Anterior cingulate cortex (tissue), 58 donors: ENCODE results near the gene MAN2B1.
A peak's percentile ranks its signal among the peaks of the same experiment; 100 is the strongest.
"Not testable (repeated sequence)": the region's sequence is repeated elsewhere in the genome, so short reads cannot be mapped to it uniquely, and the experiment has no call there.

Source experiments
- DNase-seq, 58 donors: peaks; one replicate each; lab custom pipeline; 2025; lab: John Stamatoyannopoulos, UW

Gene MAN2B1

DNA sequence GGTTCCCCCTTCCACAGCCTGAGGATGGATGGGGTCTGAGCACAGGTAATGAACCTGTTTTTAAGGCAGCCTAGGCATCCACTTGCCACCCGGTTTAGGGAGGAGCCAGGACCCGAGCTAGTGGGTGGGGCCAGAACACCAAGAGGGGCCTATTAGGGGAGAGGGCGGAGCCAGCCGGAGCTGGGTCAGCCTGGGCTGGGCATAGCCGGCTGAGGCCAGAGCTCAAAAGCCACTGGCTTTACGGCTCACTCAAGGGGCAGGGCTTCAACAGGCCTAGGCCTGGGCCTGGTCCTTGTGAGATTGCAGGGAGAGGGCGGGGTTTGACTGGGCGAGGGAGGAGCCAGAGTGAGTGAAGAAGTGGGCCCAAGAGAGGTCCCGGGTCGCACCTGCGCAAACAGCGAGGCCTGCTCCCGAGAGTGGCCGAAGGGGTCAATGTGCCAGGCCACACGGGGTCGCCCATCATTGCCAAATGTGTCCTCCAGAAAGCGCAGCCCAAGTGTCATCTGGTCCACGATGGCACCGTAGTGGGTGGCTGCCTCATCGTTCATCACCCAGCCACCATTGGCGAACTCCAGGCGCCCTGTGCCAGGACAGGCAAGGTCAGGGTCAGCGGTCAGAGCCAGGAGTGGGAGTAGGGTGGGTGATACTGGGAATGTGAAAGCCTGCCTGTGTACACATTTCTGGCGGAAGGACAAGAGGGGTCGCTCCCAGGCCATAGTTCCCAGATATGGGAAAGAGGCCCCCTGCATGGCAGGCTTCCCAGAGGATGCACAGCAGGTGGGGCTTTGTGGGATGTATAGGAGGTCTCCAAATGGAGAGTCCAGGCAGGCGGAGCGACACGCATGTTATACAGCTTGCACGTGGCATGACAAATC lies 1.9 kb downstream of the MAN2B1 start:
- peak in 1 of 58 donors; percentile 17 for DNase-seq

DNA sequence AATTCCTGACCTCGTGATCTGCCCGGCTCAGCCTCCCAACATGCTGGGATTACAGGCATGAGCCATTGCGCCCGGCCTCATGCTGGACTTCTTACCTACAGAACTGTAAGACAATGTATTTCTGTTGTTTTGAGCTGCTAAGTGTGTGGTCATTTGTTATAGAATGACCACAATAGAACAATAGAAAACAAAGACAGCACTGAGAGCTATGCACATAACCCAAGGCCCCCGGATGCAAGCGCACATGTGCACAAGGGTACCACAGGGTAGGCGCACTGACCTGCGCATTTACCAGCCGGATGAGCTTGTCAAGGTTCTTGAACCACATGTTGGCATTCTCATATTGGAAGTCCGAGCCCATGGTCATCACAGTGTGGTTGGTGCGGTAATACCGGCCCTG lies 5.6 kb downstream of the MAN2B1 start:
- DNase-seq, result peak in 15 of 58 donors; percentile 3 to 65 (median 28)

DNA sequence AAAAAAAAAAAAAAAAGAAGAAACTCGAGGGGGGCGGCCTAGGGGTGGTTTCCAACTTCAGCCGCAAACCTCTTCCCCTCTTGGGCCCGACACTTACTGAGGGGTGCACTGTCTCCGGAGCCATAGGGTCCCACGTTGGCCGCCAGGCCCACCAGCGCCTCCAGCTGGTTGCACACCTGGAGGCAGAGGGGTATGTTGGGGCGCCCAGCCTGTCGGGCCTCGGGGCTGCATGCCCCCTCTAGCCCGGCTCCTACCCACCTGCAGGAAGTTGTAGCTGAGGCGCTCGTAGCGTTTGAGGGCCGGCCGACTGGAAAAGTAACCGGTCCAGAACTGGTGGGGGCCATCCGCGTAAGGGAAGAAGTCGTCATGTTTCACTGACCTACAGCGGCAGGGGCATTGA lies 8.6 kb downstream of the MAN2B1 start:
- DNase-seq, result no peak

GRCh38 chr19:12656899-12657571 lies 9.5 kb downstream of the MAN2B1 start:
- no peak for DNase-seq

GRCh38 chr19:12655546-12655945 lies 11.0 kb downstream of the MAN2B1 start:
- DNase-seq, result no peak

GRCh38 chr19:12652219-12652618 lies 14.3 kb downstream of the MAN2B1 start:
- DNase-seq, result no peak

- DNase-seq, result no peak
Observed at GRCh38 chr19:12649941-12650340, 16.6 kb downstream of the MAN2B1 start.

DNA sequence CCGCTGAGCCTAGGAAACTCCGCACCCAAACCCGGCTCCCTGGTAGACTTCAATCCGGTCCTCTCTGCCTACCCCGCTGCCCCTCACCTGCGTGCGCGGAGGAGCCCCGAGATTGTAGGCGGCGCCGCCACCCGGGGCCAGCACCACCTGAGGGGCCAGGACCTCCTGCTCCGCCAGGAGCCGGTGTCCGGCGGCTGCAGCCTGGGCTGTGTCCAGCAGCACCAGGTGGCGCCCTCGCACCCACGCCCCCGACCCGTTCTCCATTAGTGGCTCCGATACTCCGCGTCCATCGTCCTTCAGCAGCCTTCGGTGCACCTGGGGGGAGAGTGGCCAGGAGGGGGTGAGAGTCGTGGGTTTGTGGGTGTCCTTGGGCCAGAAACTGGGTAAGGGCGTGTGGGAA lies 18.5 kb downstream of the MAN2B1 start:
- DNase-seq, result peak in 1 of 58 donors; percentile 31

- DNase-seq, result peak in 16 of 58 donors; percentile 1 to 43 (median 24)
Observed at GRCh38 chr19:12647490-12648071, 19.0 kb downstream of the MAN2B1 start.

DNA sequence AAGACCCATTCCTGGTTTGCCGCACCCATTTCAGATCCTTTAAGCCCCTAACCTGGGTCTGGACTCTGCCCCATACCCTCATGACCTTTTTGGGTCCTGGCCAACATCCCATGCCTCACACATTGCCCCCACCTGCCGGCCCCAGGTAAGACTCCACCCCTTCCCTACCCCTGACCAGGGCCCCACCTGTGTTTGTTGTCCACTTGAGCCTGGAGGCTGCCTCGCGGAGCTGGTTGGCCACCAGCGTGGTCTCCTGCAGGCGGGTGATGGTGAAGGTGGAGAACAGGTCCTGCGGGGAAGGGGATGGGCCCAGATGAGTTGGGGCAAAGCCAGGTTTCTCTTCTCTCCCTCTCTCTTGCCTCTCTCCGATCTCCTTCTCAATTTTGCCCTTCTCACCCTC lies 19.5 kb downstream of the MAN2B1 start:
- no peak for DNase-seq

- DNase-seq, result no peak
Observed at GRCh38 chr19:12646551-12646950, 20.0 kb downstream of the MAN2B1 start.

GRCh38 chr19:12643716-12644115 lies 22.8 kb downstream of the MAN2B1 start:
- DNase-seq, result not testable (repeated sequence)

DNA sequence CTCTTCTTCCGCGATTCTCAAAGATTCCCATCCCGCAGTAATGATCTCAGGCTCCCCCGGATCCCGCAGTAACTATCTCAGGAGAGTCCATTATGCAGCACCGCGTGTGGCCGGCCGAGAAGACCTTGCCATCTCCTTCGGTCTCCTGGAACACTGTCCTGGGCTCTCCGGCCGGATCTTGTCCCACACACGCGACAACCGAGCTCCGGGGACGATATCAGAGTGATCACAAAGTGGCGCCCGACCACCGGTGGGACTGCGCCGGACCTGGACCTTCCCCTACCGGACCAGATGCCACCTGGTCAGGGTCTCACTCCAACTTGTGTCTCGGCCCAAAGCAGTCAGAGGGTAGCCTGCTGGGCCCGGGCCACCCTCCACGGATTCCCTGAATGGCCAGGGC lies 24.0 kb downstream of the MAN2B1 start:
- no peak for DNase-seq

- DNase-seq, result no peak
Observed at GRCh38 chr19:12641456-12641855, 25.1 kb downstream of the MAN2B1 start.

GRCh38 chr19:12639901-12640613 lies 26.5 kb downstream of the MAN2B1 start:
- peak in 55 of 58 donors; percentile 8 to 79 (median 52) for DNase-seq

GRCh38 chr19:12638611-12639182 lies 27.8 kb downstream of the MAN2B1 start:
- DNase-seq, result no peak

GRCh38 chr19:12636631-12637030 lies 29.9 kb downstream of the MAN2B1 start:
- no peak for DNase-seq

GRCh38 chr19:12629215-12629614 lies 37.3 kb downstream of the MAN2B1 start:
- DNase-seq, result no peak

- no peak for DNase-seq
Observed at GRCh38 chr19:12628040-12629022, 38.2 kb downstream of the MAN2B1 start.
